ENCODE results near the gene UBE2R2.

DNA sequence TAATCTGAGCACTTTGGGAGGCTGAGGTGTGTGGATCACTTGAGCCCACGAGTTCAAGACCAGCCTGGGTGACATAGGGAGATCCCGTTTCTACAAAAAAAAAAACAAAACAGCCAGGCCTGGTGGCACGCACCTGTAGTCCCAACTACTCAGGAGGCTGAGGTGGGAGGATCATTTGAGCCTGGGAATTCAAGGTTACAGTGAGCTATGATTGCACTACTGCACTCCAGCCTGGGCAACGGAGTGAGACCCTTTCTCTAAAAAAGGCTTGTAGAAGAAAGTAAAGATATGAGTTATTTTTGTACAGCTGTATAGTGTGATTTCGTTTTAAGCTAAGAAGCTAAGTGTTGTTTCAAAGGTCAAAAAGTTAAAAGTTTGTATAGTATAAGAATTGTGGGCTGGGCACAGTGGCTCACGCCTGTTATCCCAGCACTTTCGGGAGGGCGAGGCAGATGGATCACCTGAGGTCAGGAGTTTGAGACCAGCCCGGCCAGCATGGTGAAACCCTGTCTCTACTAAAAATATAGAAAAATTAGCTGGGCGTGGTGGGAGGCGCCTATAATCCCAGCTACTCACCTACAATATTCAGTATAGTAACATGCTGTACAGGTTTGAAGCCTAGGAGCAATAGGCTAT, 18.8 kb downstream of the UBE2R2 start:
- no peak for TF ChIP-seq POLR2AphosphoS5 (IDR thresholded peaks at IDR 0.05; ENCODE audit: low read depth, low read length)
- TF ChIP-seq POLR2A (IDR thresholded peaks at IDR 0.05; ENCODE audit: low read depth, low read length), result no peak
